ENCODE measurements around the gene VPS13D.
"Not testable (repeated sequence)": the region's sequence is repeated elsewhere in the genome, so short reads cannot be mapped to it uniquely, and the experiment has no call there.

Gene VPS13D

GRCh38 chr1:12300706-12301105 is 70.9 kb downstream of the VPS13D start:
- no peak for TF ChIP-seq POLR2A (IDR thresholded peaks at IDR 0.05; ENCODE audit: low read length)
- no peak for TF ChIP-seq GATA1 (IDR thresholded peaks at IDR 0.05; ENCODE audit: low read depth, low read length)
- no peak for DNase-seq

GRCh38 chr1:12301518-12302237 is 71.8 kb downstream of the VPS13D start:
- DNase-seq, result no peak
- TF ChIP-seq GATA1 (IDR thresholded peaks at IDR 0.05; ENCODE audit: low read depth, low read length) (no peak), POLR2A (IDR thresholded peaks at IDR 0.05; ENCODE audit: low read length) (no peak)

- TF ChIP-seq POLR2A (IDR thresholded peaks at IDR 0.05; ENCODE audit: low read length) (no peak), GATA1 (IDR thresholded peaks at IDR 0.05; ENCODE audit: low read depth, low read length) (no peak)
- DNase-seq, result no peak
Observed at GRCh38 chr1:12302798-12303447, 73.1 kb downstream of the VPS13D start.

- DNase-seq, result no peak
- TF ChIP-seq POLR2A (IDR thresholded peaks at IDR 0.05; ENCODE audit: low read length), result no peak
Observed at GRCh38 chr1:12305377-12305776, 75.5 kb downstream of the VPS13D start.

- TF ChIP-seq GATA1 (IDR thresholded peaks at IDR 0.05; ENCODE audit: low read depth, low read length), result no peak
- TF ChIP-seq POLR2A (IDR thresholded peaks at IDR 0.05; ENCODE audit: low read length), result no peak
- DNase-seq, result no peak
Observed at GRCh38 chr1:12309783-12310742, 80.2 kb downstream of the VPS13D start.

GRCh38 chr1:12314333-12314903 is 84.6 kb downstream of the VPS13D start:
- TF ChIP-seq GATA1 (IDR thresholded peaks at IDR 0.05; ENCODE audit: low read depth, low read length), result no peak
- no peak for TF ChIP-seq POLR2A (IDR thresholded peaks at IDR 0.05; ENCODE audit: low read length)
- DNase-seq, result peak; percentile 25 to 45

- DNase-seq, result no peak
- TF ChIP-seq GATA1 (IDR thresholded peaks at IDR 0.05; ENCODE audit: low read depth, low read length) (no peak), POLR2A (IDR thresholded peaks at IDR 0.05; ENCODE audit: low read length) (no peak)
Observed at GRCh38 chr1:12315146-12315545, 85.3 kb downstream of the VPS13D start.

- no peak for TF ChIP-seq GATA1 (IDR thresholded peaks at IDR 0.05; ENCODE audit: low read depth, low read length)
- no peak for TF ChIP-seq POLR2A (IDR thresholded peaks at IDR 0.05; ENCODE audit: low read length)
- DNase-seq, result no peak
Observed at GRCh38 chr1:12316331-12316730, 86.5 kb downstream of the VPS13D start.

GRCh38 chr1:12320486-12320885 is 90.7 kb downstream of the VPS13D start:
- TF ChIP-seq POLR2A (IDR thresholded peaks at IDR 0.05; ENCODE audit: low read length), result no peak
- TF ChIP-seq GATA1 (IDR thresholded peaks at IDR 0.05; ENCODE audit: low read depth, low read length), result no peak
- DNase-seq, result no peak

- no peak for TF ChIP-seq POLR2A (IDR thresholded peaks at IDR 0.05; ENCODE audit: low read length)
- TF ChIP-seq GATA1 (IDR thresholded peaks at IDR 0.05; ENCODE audit: low read depth, low read length), result no peak
- DNase-seq, result no peak
Observed at GRCh38 chr1:12324423-12324822, 94.6 kb downstream of the VPS13D start.

GRCh38 chr1:12324973-12325372 is 95.1 kb downstream of the VPS13D start:
- DNase-seq, result not testable (repeated sequence)

GRCh38 chr1:12326986-12327385 is 97.2 kb downstream of the VPS13D start:
- no peak for TF ChIP-seq POLR2A (IDR thresholded peaks at IDR 0.05; ENCODE audit: low read length)
- TF ChIP-seq GATA1 (IDR thresholded peaks at IDR 0.05; ENCODE audit: low read depth, low read length), result no peak
- DNase-seq, result no peak

GRCh38 chr1:12327566-12327965 is 97.7 kb downstream of the VPS13D start:
- DNase-seq, result no peak
- TF ChIP-seq POLR2A (IDR thresholded peaks at IDR 0.05; ENCODE audit: low read length) (no peak), GATA1 (IDR thresholded peaks at IDR 0.05; ENCODE audit: low read depth, low read length) (no peak)

Measured in erythroblast (primary cell).